ENCODE data around the gene BRIP1.
A peak's percentile ranks its signal among the peaks of the same experiment; 100 is the strongest.

BRIP1 gene

GRCh38 chr17:61650749-61651148 is 212.6 kb downstream of the BRIP1 start:
- DNase-seq = no peak

GRCh38 chr17:61648587-61648986 is 214.7 kb downstream of the BRIP1 start:
- no peak for DNase-seq

- no peak for DNase-seq
These were observed 216.3 kb downstream of the BRIP1 start for GRCh38 chr17:61647047-61647446.

GRCh38 chr17:61646482-61646881 is 216.8 kb downstream of the BRIP1 start:
- DNase-seq = no peak

- no peak for DNase-seq
These were observed 217.4 kb downstream of the BRIP1 start for GRCh38 chr17:61645920-61646319.

GRCh38 chr17:61644800-61645774 is 218.2 kb downstream of the BRIP1 start:
- DNase-seq = no peak

- no peak for DNase-seq
These were observed 220.6 kb downstream of the BRIP1 start for GRCh38 chr17:61642768-61643167.

- DNase-seq = no peak
These were observed 221.6 kb downstream of the BRIP1 start for GRCh38 chr17:61641715-61642114.

- DNase-seq = no peak
These were observed 222.2 kb downstream of the BRIP1 start for GRCh38 chr17:61641084-61641483.

- DNase-seq = no peak
These were observed 223.5 kb downstream of the BRIP1 start for GRCh38 chr17:61639818-61640217.

GRCh38 chr17:61638087-61638486 is 225.2 kb downstream of the BRIP1 start:
- DNase-seq = no peak

- peak; percentile 67 to 80 (median 69) for DNase-seq
These were observed 227.4 kb downstream of the BRIP1 start for GRCh38 chr17:61635913-61636432.

- no peak for DNase-seq
These were observed 228.3 kb downstream of the BRIP1 start for GRCh38 chr17:61634942-61635538.

GRCh38 chr17:61634011-61634539 is 229.3 kb downstream of the BRIP1 start:
- DNase-seq = no peak

- no peak for DNase-seq
These were observed 230.5 kb downstream of the BRIP1 start for GRCh38 chr17:61632826-61633225.

GRCh38 chr17:61631800-61632199 is 231.5 kb downstream of the BRIP1 start:
- DNase-seq = no peak
